OCI-LY3 (cell line): ENCODE results near the gene SLC8A2.

ENCODE experiments used
- CTCF ChIP-seq: fragments of 200-600, 300-600 bp; sonication (generic); IDR thresholded peaks from 2 replicates; pipeline ENCODE4 v1.5.1; 2014; ENCODE audit warnings: antibody characterized with exemption, low read length, low read depth
- EZH2phosphoT487 ChIP-seq: fragments of 200-600 bp; shearing (Covaris generic); IDR thresholded peaks from 2 replicates; pipeline ENCODE4 v1.6.1; 2018; ENCODE audit warnings: antibody characterized with exemption, mixed run types, low read depth

- TF ChIP-seq CTCF (no peak), EZH2phosphoT487 (no peak)
Observed at GRCh38 chr19:47510516-47511127, 38.9 kb upstream of the SLC8A2 start.
